HCT116 (cell line): ENCODE measurements around the gene CNTN4.

Experiments used
- CEBPB ChIP-seq: IDR thresholded peaks from 2 replicates; pipeline ENCODE4 v1.6.1; 2012; ENCODE audit warnings: low read depth
- EZH2 ChIP-seq: fragments of 200-600 bp; sonication (generic); IDR thresholded peaks from 2 replicates; pipeline ENCODE4 v1.6.1; 2017; ENCODE audit warnings: antibody characterized with exemption, mixed run types
- EZH2phosphoT487 ChIP-seq: fragments of 200-600 bp; IDR thresholded peaks from 2 replicates; pipeline ENCODE4 v1.6.1; 2018; ENCODE audit warnings: antibody characterized with exemption, borderline replicate concordance
- FOSL1 ChIP-seq: IDR thresholded peaks from 2 replicates; pipeline ENCODE4 v1.6.1; 2012; ENCODE audit warnings: low read depth
- POLR2A ChIP-seq: IDR thresholded peaks from 2 replicates; pipeline ENCODE4 v1.7.0; 2011; ENCODE audit warnings: borderline replicate concordance; ENCODE audit not compliant: insufficient read depth, insufficient read length; ENCODE audit errors: extremely low read depth
- POLR2AphosphoS5 ChIP-seq: IDR thresholded peaks from 2 replicates; pipeline ENCODE4 v1.6.1; 2011; ENCODE audit warnings: mild to moderate bottlenecking, low read depth, low read length, moderate library complexity
- SRF ChIP-seq: IDR thresholded peaks from 2 replicates; pipeline ENCODE4 v1.6.1; 2012; ENCODE audit warnings: low read depth
- ZFX ChIP-seq: fragments of 450-650 bp; IDR thresholded peaks from 2 replicates; pipeline ENCODE4 v1.6.1; 2017
- TF ChIP-seq, protein P1 (sequence below), 3 experiments: fragments of 200-600 bp in 1 of 3; sonication (generic) in 1 of 3; IDR thresholded peaks in 2 of 3; conservative IDR thresholded peaks in 1 of 3; 2 replicates each; pipeline ENCODE4 v1.5.1; 2012 to 2017; ENCODE audit warnings: low read depth in 2 of 3, low read length in 2 of 3, antibody characterized with exemption in 1 of 3, borderline replicate concordance in 1 of 3, control low read depth in 1 of 3, mild to moderate bottlenecking in 1 of 3, mixed read lengths in 1 of 3, mixed run types in 1 of 3, moderate library complexity in 1 of 3; ENCODE audit not compliant: insufficient read depth in 1 of 3

DNA sequence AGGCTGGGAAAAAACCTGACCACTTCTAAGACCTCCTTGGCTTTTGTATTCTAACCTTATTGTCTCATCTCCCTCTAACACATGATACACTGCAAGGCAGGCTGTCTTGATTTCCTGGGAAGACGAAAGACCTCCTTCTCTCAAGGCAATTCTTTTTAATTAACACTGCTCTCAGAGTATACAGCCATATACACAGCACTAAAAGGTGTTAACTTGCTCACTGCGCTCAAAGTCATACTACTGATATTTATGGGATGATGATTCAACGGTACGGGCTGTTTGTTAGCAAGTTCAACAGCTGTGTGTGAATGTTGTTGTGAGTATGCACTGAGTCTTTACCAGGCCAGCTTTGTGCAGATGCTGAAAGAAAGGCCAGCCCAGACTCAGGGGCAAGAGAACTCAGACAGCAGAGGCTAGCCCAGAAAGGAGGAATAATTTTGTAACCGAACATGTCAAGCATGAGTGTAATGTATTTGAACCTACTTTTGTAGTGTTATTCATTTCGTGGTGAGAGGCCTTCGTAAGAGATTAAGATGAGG, 781.6 kb downstream of the CNTN4 start:
- TF ChIP-seq, protein P1, sequence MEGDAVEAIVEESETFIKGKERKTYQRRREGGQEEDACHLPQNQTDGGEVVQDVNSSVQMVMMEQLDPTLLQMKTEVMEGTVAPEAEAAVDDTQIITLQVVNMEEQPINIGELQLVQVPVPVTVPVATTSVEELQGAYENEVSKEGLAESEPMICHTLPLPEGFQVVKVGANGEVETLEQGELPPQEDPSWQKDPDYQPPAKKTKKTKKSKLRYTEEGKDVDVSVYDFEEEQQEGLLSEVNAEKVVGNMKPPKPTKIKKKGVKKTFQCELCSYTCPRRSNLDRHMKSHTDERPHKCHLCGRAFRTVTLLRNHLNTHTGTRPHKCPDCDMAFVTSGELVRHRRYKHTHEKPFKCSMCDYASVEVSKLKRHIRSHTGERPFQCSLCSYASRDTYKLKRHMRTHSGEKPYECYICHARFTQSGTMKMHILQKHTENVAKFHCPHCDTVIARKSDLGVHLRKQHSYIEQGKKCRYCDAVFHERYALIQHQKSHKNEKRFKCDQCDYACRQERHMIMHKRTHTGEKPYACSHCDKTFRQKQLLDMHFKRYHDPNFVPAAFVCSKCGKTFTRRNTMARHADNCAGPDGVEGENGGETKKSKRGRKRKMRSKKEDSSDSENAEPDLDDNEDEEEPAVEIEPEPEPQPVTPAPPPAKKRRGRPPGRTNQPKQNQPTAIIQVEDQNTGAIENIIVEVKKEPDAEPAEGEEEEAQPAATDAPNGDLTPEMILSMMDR (IDR thresholded peaks at IDR 0.05 in 2 of 3, conservative IDR thresholded peaks at IDR 0.05 in 1 of 3; ENCODE audit: borderline replicate concordance in 1 of 3, insufficient read depth in 1 of 3, low read depth in 2 of 3, low read length in 2 of 3) = no peak
- TF ChIP-seq POLR2A = no peak
- TF ChIP-seq SRF = no peak
- TF ChIP-seq POLR2AphosphoS5 = no peak
- TF ChIP-seq EZH2 = no peak
- no peak for TF ChIP-seq ZFX
- no peak for TF ChIP-seq CEBPB
- TF ChIP-seq EZH2phosphoT487 = no peak
- TF ChIP-seq FOSL1 = no peak
